Measurements from ENCODE around the gene RNF144A.

The RNF144A gene

GRCh38 chr2:7020059-7020458 lies 102.8 kb downstream of the RNF144A start:
- H3K9me3 ChIP-seq (ENCODE audit: insufficient read depth, low read depth, low read length) = peaks cover 3% of the 10 kb centered on the region
- H3K79me1 ChIP-seq (ENCODE audit: low read length) = no peaks in the 10 kb centered on the region
- H3K36me3 ChIP-seq (ENCODE audit: control insufficient read depth in 1 of 2, insufficient read depth in 2 of 2, low read length in 2 of 2) = peaks cover 6 to 19% of the 10 kb centered on the region in 2 experiments
- peaks cover 5 to 7% of the 10 kb centered on the region in 2 experiments for H3K4me1 ChIP-seq (ENCODE audit: control insufficient read depth in 1 of 2, insufficient read depth in 2 of 2, low read length in 2 of 2)
- H4K12ac ChIP-seq (ENCODE audit: low read depth, low read length) = no peak overlapping the region
- no peaks in the 10 kb centered on the region for H3K79me2 ChIP-seq (ENCODE audit: control insufficient read depth, insufficient read depth, low read length, poor library complexity)
- H3K9ac ChIP-seq (ENCODE audit: low read length) = no peak overlapping the region
- no peak overlapping the region for H3K23ac ChIP-seq (ENCODE audit: low read length)
- no peak overlapping the region for H3K18ac ChIP-seq (ENCODE audit: low read length)
- no peak overlapping the region for H3K14ac ChIP-seq (ENCODE audit: low read length)
- no peak overlapping the region for H2BK5ac ChIP-seq (ENCODE audit: low read depth, low read length, poor library complexity)
- no peak overlapping the region for H4K8ac ChIP-seq (ENCODE audit: low read depth, low read length)
- no peak for DNase-seq
- no peak overlapping the region for H3K4me2 ChIP-seq (ENCODE audit: low read length)
- H2BK120ac ChIP-seq (ENCODE audit: insufficient read depth, low read length, poor library complexity) = no peak overlapping the region
- H3K27me3 ChIP-seq (ENCODE audit: insufficient read depth, low read length) = no peaks in the 10 kb centered on the region
- no peak overlapping the region for H3K4ac ChIP-seq (ENCODE audit: low read depth, low read length)
- H2AK5ac ChIP-seq (ENCODE audit: low read length) = no peak overlapping the region
- WGBS (ENCODE audit: extremely low coverage, insufficient coverage, insufficient read length) = no CpG with 5 or more reads among the region's 6 CpGs
- H3K27ac ChIP-seq (ENCODE audit: low read depth, low read length) = no peak overlapping the region
- H4K91ac ChIP-seq (ENCODE audit: low read depth, low read length) = no peak overlapping the region
- H3K4me3 ChIP-seq (ENCODE audit: low read depth, low read length) = no peak overlapping the region
- no peak overlapping the region for H2BK12ac ChIP-seq (ENCODE audit: low read length)
- H2AFZ ChIP-seq (ENCODE audit: insufficient read depth, low read length, poor library complexity) = no peak overlapping the region

DNA sequence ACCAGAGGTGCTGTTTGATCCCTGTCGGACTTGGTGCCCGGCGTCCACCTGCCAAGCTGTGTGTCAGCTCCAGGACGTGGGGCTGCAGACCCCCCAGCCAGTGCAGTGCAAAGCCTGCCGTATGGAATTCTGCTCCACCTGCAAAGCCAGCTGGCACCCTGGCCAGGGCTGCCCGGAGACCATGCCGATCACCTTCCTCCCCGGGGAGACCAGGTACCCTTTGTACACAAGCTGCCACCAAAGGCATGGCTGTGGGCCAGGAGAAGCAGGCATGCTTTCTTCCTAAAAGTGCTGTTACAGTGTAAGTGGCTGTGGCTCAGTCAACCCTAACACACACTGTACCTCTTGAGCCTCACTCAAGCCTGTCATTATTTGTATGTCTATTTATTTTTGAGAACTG lies 103.3 kb downstream of the RNF144A start:
- H3K27ac ChIP-seq (ENCODE audit: low read depth, low read length) = no peak overlapping the region
- no peak overlapping the region for H2BK5ac ChIP-seq (ENCODE audit: low read depth, low read length, poor library complexity)
- H3K9ac ChIP-seq (ENCODE audit: low read length) = no peak overlapping the region
- no peaks in the 10 kb centered on the region for H3K27me3 ChIP-seq (ENCODE audit: insufficient read depth, low read length)
- H4K12ac ChIP-seq (ENCODE audit: low read depth, low read length) = no peak overlapping the region
- peaks cover 5 to 7% of the 10 kb centered on the region in 2 experiments for H3K4me1 ChIP-seq (ENCODE audit: control insufficient read depth in 1 of 2, insufficient read depth in 2 of 2, low read length in 2 of 2)
- no peak overlapping the region for H4K91ac ChIP-seq (ENCODE audit: low read depth, low read length)
- H3K79me2 ChIP-seq (ENCODE audit: control insufficient read depth, insufficient read depth, low read length, poor library complexity) = no peaks in the 10 kb centered on the region
- no peak overlapping the region for H3K4ac ChIP-seq (ENCODE audit: low read depth, low read length)
- H2BK120ac ChIP-seq (ENCODE audit: insufficient read depth, low read length, poor library complexity) = no peak overlapping the region
- no peak overlapping the region for H2AFZ ChIP-seq (ENCODE audit: insufficient read depth, low read length, poor library complexity)
- no peak overlapping the region for H3K14ac ChIP-seq (ENCODE audit: low read length)
- peaks cover 6 to 19% of the 10 kb centered on the region in 2 experiments for H3K36me3 ChIP-seq (ENCODE audit: control insufficient read depth in 1 of 2, insufficient read depth in 2 of 2, low read length in 2 of 2)
- no peaks in the 10 kb centered on the region for H3K79me1 ChIP-seq (ENCODE audit: low read length)
- WGBS (ENCODE audit: extremely low coverage, insufficient coverage, insufficient read length) = no CpG with 5 or more reads among the region's 8 CpGs
- H3K9me3 ChIP-seq (ENCODE audit: insufficient read depth, low read depth, low read length) = peaks cover 3% of the 10 kb centered on the region
- H2AK5ac ChIP-seq (ENCODE audit: low read length) = no peak overlapping the region
- no peak for DNase-seq
- H3K4me3 ChIP-seq (ENCODE audit: low read depth, low read length) = no peak overlapping the region
- no peak overlapping the region for H2BK12ac ChIP-seq (ENCODE audit: low read length)
- H3K18ac ChIP-seq (ENCODE audit: low read length) = no peak overlapping the region
- no peak overlapping the region for H3K23ac ChIP-seq (ENCODE audit: low read length)
- H3K4me2 ChIP-seq (ENCODE audit: low read length) = no peak overlapping the region
- no peak overlapping the region for H4K8ac ChIP-seq (ENCODE audit: low read depth, low read length)

GRCh38 chr2:7020939-7021470 lies 103.8 kb downstream of the RNF144A start:
- Histone ChIP-seq H2BK5ac (ENCODE audit: low read depth, low read length, poor library complexity) (no peak overlapping the region), H3K23ac (ENCODE audit: low read length) (no peak overlapping the region), H4K8ac (ENCODE audit: low read depth, low read length) (no peak overlapping the region), H3K4me1 (ENCODE audit: control insufficient read depth in 1 of 2, insufficient read depth in 2 of 2, low read length in 2 of 2) (peaks cover 5 to 7% of the 10 kb centered on the region in 2 experiments), H3K14ac (ENCODE audit: low read length) (no peak overlapping the region), H3K79me1 (ENCODE audit: low read length) (no peaks in the 10 kb centered on the region), H2AFZ (ENCODE audit: insufficient read depth, low read length, poor library complexity) (no peak overlapping the region), H3K27ac (ENCODE audit: low read depth, low read length) (no peak overlapping the region), H3K36me3 (ENCODE audit: control insufficient read depth in 1 of 2, insufficient read depth in 2 of 2, low read length in 2 of 2) (peaks cover 6 to 19% of the 10 kb centered on the region in 2 experiments), H3K4ac (ENCODE audit: low read depth, low read length) (no peak overlapping the region), H2BK120ac (ENCODE audit: insufficient read depth, low read length, poor library complexity) (no peak overlapping the region), H4K12ac (ENCODE audit: low read depth, low read length) (no peak overlapping the region), H3K9me3 (ENCODE audit: insufficient read depth, low read depth, low read length) (peaks cover 3% of the 10 kb centered on the region), H3K9ac (ENCODE audit: low read length) (no peak overlapping the region), H2BK12ac (ENCODE audit: low read length) (no peak overlapping the region), H3K79me2 (ENCODE audit: control insufficient read depth, insufficient read depth, low read length, poor library complexity) (no peaks in the 10 kb centered on the region), H3K4me2 (ENCODE audit: low read length) (no peak overlapping the region), H2AK5ac (ENCODE audit: low read length) (no peak overlapping the region), H3K4me3 (ENCODE audit: low read depth, low read length) (no peak overlapping the region), H3K18ac (ENCODE audit: low read length) (no peak overlapping the region), H3K27me3 (ENCODE audit: insufficient read depth, low read length) (no peaks in the 10 kb centered on the region), H4K91ac (ENCODE audit: low read depth, low read length) (no peak overlapping the region)
- DNase-seq = no peak
- no CpG with 5 or more reads among the region's 11 CpGs for WGBS (ENCODE audit: extremely low coverage, insufficient coverage, insufficient read length)

- H4K8ac ChIP-seq (ENCODE audit: low read depth, low read length) = no peak overlapping the region
- peaks cover 6 to 19% of the 10 kb centered on the region in 2 experiments for H3K36me3 ChIP-seq (ENCODE audit: control insufficient read depth in 1 of 2, insufficient read depth in 2 of 2, low read length in 2 of 2)
- no peak overlapping the region for H2AK5ac ChIP-seq (ENCODE audit: low read length)
- no peak overlapping the region for H2BK12ac ChIP-seq (ENCODE audit: low read length)
- H4K91ac ChIP-seq (ENCODE audit: low read depth, low read length) = no peak overlapping the region
- no peak overlapping the region for H3K18ac ChIP-seq (ENCODE audit: low read length)
- no peaks in the 10 kb centered on the region for H3K79me2 ChIP-seq (ENCODE audit: control insufficient read depth, insufficient read depth, low read length, poor library complexity)
- no peak overlapping the region for H3K14ac ChIP-seq (ENCODE audit: low read length)
- H3K4me1 ChIP-seq (ENCODE audit: control insufficient read depth in 1 of 2, insufficient read depth in 2 of 2, low read length in 2 of 2) = peaks cover 7 to 9% of the 10 kb centered on the region in 2 experiments
- no peak overlapping the region for H3K4me2 ChIP-seq (ENCODE audit: low read length)
- H3K4ac ChIP-seq (ENCODE audit: low read depth, low read length) = no peak overlapping the region
- no peak overlapping the region for H2AFZ ChIP-seq (ENCODE audit: insufficient read depth, low read length, poor library complexity)
- H2BK5ac ChIP-seq (ENCODE audit: low read depth, low read length, poor library complexity) = no peak overlapping the region
- no peak overlapping the region for H3K9ac ChIP-seq (ENCODE audit: low read length)
- peaks cover 3% of the 10 kb centered on the region for H3K9me3 ChIP-seq (ENCODE audit: insufficient read depth, low read depth, low read length)
- H3K27me3 ChIP-seq (ENCODE audit: insufficient read depth, low read length) = no peaks in the 10 kb centered on the region
- no peak overlapping the region for H3K4me3 ChIP-seq (ENCODE audit: low read depth, low read length)
- H3K27ac ChIP-seq (ENCODE audit: low read depth, low read length) = no peak overlapping the region
- WGBS (ENCODE audit: extremely low coverage, insufficient coverage, insufficient read length) = no CpG with 5 or more reads among the region's 11 CpGs
- no peak overlapping the region for H4K12ac ChIP-seq (ENCODE audit: low read depth, low read length)
- no peak overlapping the region for H2BK120ac ChIP-seq (ENCODE audit: insufficient read depth, low read length, poor library complexity)
- H3K79me1 ChIP-seq (ENCODE audit: low read length) = no peaks in the 10 kb centered on the region
- no peak for DNase-seq
- no peak overlapping the region for H3K23ac ChIP-seq (ENCODE audit: low read length)
Measured at GRCh38 chr2:7022492-7023385, 105.5 kb downstream of the RNF144A start.
